Measurements from ENCODE around the gene DNAJB11. TPM values are rescaled to one million over a fixed set of nuclear protein-coding genes. Genes with fewer than 3 reads are reported as not detected.

The DNAJB11 gene
- total and polyA plus RNA-seq, 2 donors from 2014 or later, result 45.0 to 46.4 TPM

DNA sequence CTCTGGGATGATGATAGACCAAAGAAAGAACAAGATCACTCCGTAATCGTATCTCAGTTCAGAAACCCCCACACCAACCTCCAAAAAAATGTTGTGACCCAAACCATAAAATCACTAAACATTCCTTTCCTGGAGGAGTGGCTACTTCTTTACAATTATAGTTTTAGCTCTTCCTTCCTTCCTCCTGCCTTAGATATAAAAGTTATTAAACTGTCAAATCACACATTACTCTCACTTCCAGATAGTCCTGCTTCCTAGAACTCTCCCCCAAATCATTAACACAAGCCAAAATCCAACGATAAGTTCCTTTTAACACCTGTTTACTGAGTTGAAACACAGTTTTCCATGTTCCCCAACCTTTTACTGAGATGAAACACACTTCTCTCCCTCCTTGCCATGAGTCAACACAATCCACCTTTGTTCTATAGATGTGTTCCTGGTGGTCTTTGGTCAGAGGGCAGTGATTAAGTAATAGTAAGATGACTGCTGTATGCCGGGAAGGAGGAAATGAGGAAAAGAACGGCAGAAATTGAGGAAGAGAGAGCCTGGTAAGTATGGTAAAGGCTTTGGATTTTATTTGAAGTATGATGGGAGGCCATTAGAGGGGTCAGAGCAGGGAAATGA, 18.0 kb upstream of the DNAJB11 start:
- H3K4me1 ChIP-seq (ENCODE audit: control insufficient read depth in 2 of 3, insufficient read depth in 2 of 3, low read depth in 1 of 3, low read length in 3 of 3), result no peaks in the 10 kb centered on the region
- FAIRE-seq (no peak), DNase-seq (no peak)
- TF ChIP-seq, protein P1, sequence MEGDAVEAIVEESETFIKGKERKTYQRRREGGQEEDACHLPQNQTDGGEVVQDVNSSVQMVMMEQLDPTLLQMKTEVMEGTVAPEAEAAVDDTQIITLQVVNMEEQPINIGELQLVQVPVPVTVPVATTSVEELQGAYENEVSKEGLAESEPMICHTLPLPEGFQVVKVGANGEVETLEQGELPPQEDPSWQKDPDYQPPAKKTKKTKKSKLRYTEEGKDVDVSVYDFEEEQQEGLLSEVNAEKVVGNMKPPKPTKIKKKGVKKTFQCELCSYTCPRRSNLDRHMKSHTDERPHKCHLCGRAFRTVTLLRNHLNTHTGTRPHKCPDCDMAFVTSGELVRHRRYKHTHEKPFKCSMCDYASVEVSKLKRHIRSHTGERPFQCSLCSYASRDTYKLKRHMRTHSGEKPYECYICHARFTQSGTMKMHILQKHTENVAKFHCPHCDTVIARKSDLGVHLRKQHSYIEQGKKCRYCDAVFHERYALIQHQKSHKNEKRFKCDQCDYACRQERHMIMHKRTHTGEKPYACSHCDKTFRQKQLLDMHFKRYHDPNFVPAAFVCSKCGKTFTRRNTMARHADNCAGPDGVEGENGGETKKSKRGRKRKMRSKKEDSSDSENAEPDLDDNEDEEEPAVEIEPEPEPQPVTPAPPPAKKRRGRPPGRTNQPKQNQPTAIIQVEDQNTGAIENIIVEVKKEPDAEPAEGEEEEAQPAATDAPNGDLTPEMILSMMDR (IDR thresholded peaks at IDR 0.05; ENCODE audit: borderline replicate concordance, extremely low read depth, insufficient read depth), result no peak
- H3K27ac ChIP-seq (ENCODE audit: low read depth in 2 of 2, low read length in 2 of 2), result no peak overlapping the region
- intact Hi-C loops (cut with DNase I), result no loop called here
- H3K9me3 ChIP-seq (ENCODE audit: control insufficient read depth in 2 of 3, insufficient read depth in 1 of 3, low read length in 3 of 3), result no peaks in the 10 kb centered on the region
- no peak overlapping the region for H3K9ac ChIP-seq (ENCODE audit: low read length in 3 of 3)
- peaks cover 4 to 33% (median 19%) of the 10 kb centered on the region in 3 donors for H3K36me3 ChIP-seq (ENCODE audit: control insufficient read depth in 2 of 3, insufficient read depth in 3 of 3, low read length in 3 of 3)
- H3K4me3 ChIP-seq (ENCODE audit: low read length in 3 of 3), result no peak overlapping the region
- H3K27me3 ChIP-seq (ENCODE audit: control insufficient read depth, insufficient read depth, low read length), result no peaks in the 10 kb centered on the region

DNA sequence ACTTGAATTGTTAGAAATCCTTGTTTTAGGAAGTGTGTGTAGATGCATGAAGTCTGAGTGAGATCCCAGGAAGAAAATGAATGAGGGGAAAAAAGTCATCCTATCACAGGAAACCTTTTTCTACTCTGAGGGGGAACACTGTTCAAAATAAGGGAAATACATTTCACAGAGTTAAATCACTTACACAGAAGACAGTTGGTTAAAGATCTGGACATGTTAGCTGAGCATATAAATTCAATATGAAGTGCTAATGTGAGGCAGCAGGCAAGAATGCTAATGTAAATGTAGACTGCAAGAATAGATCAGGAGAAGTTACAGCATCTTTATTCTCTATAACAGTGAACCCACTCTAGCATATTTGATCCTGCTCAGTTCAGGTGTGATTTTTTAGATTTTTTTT, 5.9 kb upstream of the DNAJB11 start:
- intact Hi-C loops (cut with DNase I), result no loop called here
- Histone ChIP-seq H3K4me3 (ENCODE audit: low read length in 3 of 3) (no peak overlapping the region), H3K9me3 (ENCODE audit: control insufficient read depth in 2 of 3, insufficient read depth in 1 of 3, low read length in 3 of 3) (no peaks in the 10 kb centered on the region), H3K27ac (ENCODE audit: low read depth in 2 of 2, low read length in 2 of 2) (no peak overlapping the region), H3K9ac (ENCODE audit: low read length in 3 of 3) (no peak overlapping the region), H3K27me3 (ENCODE audit: control insufficient read depth, insufficient read depth, low read length) (no peaks in the 10 kb centered on the region), H3K4me1 (ENCODE audit: control insufficient read depth in 2 of 3, insufficient read depth in 2 of 3, low read depth in 1 of 3, low read length in 3 of 3) (peaks cover 0 to 12% (median 0%) of the 10 kb centered on the region in 3 donors), H3K36me3 (ENCODE audit: control insufficient read depth in 2 of 3, insufficient read depth in 3 of 3, low read length in 3 of 3) (no peaks in the 10 kb centered on the region)
- no peak for DNase-seq
- FAIRE-seq, result no peak
- TF ChIP-seq, protein P1 (IDR thresholded peaks at IDR 0.05; ENCODE audit: borderline replicate concordance, extremely low read depth, insufficient read depth), result no peak

DNA sequence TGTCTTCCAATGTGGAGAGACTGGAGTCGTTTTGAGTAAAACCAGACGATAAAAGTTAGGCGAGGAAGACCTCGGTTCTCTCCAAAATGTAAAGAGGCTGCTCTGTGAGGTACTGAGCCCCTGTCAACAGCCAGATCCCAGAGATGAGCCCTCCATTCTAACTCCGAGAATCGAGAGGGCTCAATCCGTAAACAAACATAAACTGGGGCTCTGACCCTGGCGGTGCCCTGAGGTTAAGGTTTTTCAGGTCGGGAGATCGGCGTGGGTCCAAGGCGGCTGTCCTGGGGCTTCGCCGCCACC, 3.8 kb upstream of the DNAJB11 start:
- Histone ChIP-seq H3K4me3 (ENCODE audit: low read length in 3 of 3) (peak overlapping the region; percentile 79 to 93 (median 86)), H3K4me1 (ENCODE audit: control insufficient read depth in 2 of 3, insufficient read depth in 2 of 3, low read depth in 1 of 3, low read length in 3 of 3) (peaks cover 0 to 19% (median 0%) of the 10 kb centered on the region in 3 donors), H3K9me3 (ENCODE audit: control insufficient read depth in 2 of 3, insufficient read depth in 1 of 3, low read length in 3 of 3) (no peaks in the 10 kb centered on the region), H3K9ac (ENCODE audit: low read length in 3 of 3) (peak overlapping the region; percentile 78 to 87 (median 84)), H3K27me3 (ENCODE audit: control insufficient read depth, insufficient read depth, low read length) (no peaks in the 10 kb centered on the region), H3K27ac (ENCODE audit: low read depth in 2 of 2, low read length in 2 of 2) (peak overlapping the region; percentile 61 to 85), H3K36me3 (ENCODE audit: control insufficient read depth in 2 of 3, insufficient read depth in 3 of 3, low read length in 3 of 3) (no peaks in the 10 kb centered on the region)
- intact Hi-C loops (cut with DNase I), result no loop called here
- TF ChIP-seq, protein P1 (IDR thresholded peaks at IDR 0.05; ENCODE audit: borderline replicate concordance, extremely low read depth, insufficient read depth), result no peak
- FAIRE-seq (no peak), DNase-seq (no peak)

Measured in kidney (tissue), 14 donors.